T-cell (primary cell): ENCODE measurements around the gene ACMSD. TPM values are rescaled to one million over a fixed set of nuclear protein-coding genes. Genes with fewer than 3 reads are reported as not detected.

ENCODE experiments used
- ATAC-seq, 4 experiments: fragments of 200-7000 bp in 3 of 4; fragments of 150-1000 bp in 1 of 4; cut with Tn5 transposase; replicated peaks in 1 of 4; 1 replicate in 3 of 4; 2 replicates in 1 of 4; pipeline ENCODE4 v1.10.0; 2021; ENCODE audit warnings: moderate library complexity in 3 of 4, mild to moderate bottlenecking in 2 of 4, moderate number of reproducible peaks in 1 of 4
- CTCF ChIA-PET, 2 donors: fragments of 300-600 bp; sonication (Branson Sonifier 250); formaldehyde crosslinking; loops; one replicate each; lab custom pipeline; 2022; ENCODE audit warnings: antibody characterized with exemption in 2 of 2; lab: Charles Lee
- POLR2A ChIA-PET, 2 donors: fragments of 300-600 bp; sonication (Branson Sonifier 250); formaldehyde crosslinking; loops; one replicate each; lab custom pipeline; 2022; ENCODE audit warnings: antibody characterized with exemption in 2 of 2; lab: Charles Lee
- DNase-seq, 35 experiments: peaks; one replicate each; pipeline versions ENCODE4 v3.0.0 to v3.0.0-alpha.2; 2013 to 2023
- H3K27ac ChIP-seq: one replicate; pipeline ENCODE4 v1.5.1; 2013; ENCODE audit warnings: low read length
- H3K27me3 ChIP-seq, 2 experiments: replicated peaks in 1 of 2; 1 replicate in 1 of 2; 2 replicates in 1 of 2; pipeline versions ENCODE4 v1.6.1 to v1.7.0; 2013; ENCODE audit warnings: low read length in 1 of 2, mixed read lengths in 1 of 2; ENCODE audit not compliant: control insufficient read depth in 2 of 2, insufficient read depth in 2 of 2; ENCODE audit errors: extremely low read depth in 1 of 2
- H3K36me3 ChIP-seq, 2 donors: 1 replicate in 1 of 2; 2 replicates in 1 of 2; pipeline versions ENCODE4 v1.6.1 to v1.7.0; 2013; ENCODE audit warnings: low read length in 1 of 2; ENCODE audit not compliant: control insufficient read depth in 2 of 2, insufficient read depth in 1 of 2; ENCODE audit errors: extremely low read depth in 1 of 2
- H3K4me1 ChIP-seq, 2 experiments: 1 replicate in 1 of 2; 2 replicates in 1 of 2; pipeline versions ENCODE4 v1.6.1 to v1.7.0; 2013; ENCODE audit warnings: low read length in 2 of 2, mixed read lengths in 1 of 2; ENCODE audit not compliant: insufficient read depth in 2 of 2, control insufficient read depth in 1 of 2; ENCODE audit errors: extremely low read depth in 1 of 2
- H3K4me3 ChIP-seq, 2 donors: 1 replicate in 1 of 2; 2 replicates in 1 of 2; pipeline versions ENCODE4 v1.5.1 to v1.7.0; 2013; ENCODE audit warnings: mild to moderate bottlenecking in 2 of 2, low read length in 1 of 2, moderate library complexity in 1 of 2; ENCODE audit not compliant: control insufficient read depth in 1 of 2; ENCODE audit errors: extremely low read depth in 1 of 2
- H3K9me3 ChIP-seq: 2 replicates; pipeline ENCODE4 v1.7.0; 2013
- H3K27ac Mint-ChIP-seq, 2 donors: one replicate each; pipeline ENCODE4 v1.8.0; 2020 to 2021; ENCODE audit warnings: mild to moderate bottlenecking in 2 of 2, mixed read lengths in 2 of 2
- H3K27me3 Mint-ChIP-seq, 2 donors: one replicate each; pipeline ENCODE4 v1.8.0; 2021 to 2022; ENCODE audit warnings: mixed read lengths in 2 of 2
- H3K36me3 Mint-ChIP-seq: one replicate; pipeline ENCODE4 v1.8.0; 2021; ENCODE audit warnings: mixed read lengths
- H3K4me1 Mint-ChIP-seq, 3 donors: one replicate each; pipeline ENCODE4 v1.8.0; 2020 to 2022; ENCODE audit warnings: mixed read lengths in 3 of 3, mild to moderate bottlenecking in 1 of 3
- H3K4me3 Mint-ChIP-seq, 3 donors: one replicate each; pipeline ENCODE4 v1.8.0; 2020 to 2022; ENCODE audit warnings: mild to moderate bottlenecking in 3 of 3, mixed read lengths in 3 of 3, moderate library complexity in 3 of 3
- H3K9me3 Mint-ChIP-seq, 3 donors: one replicate each; pipeline ENCODE4 v1.8.0; 2020 to 2022; ENCODE audit warnings: mixed read lengths in 3 of 3
- WGBS: methylation state at CpG from one replicate; pipeline ENCODE4 v1.1.5; 2013; ENCODE audit warnings: missing lambda C conversion rate; ENCODE audit not compliant: insufficient coverage; 5-methylcytosine and 5-hydroxymethylcytosine counted together
- total RNA-seq, 35 experiments: library from RNA in 6 of 35; stranded (reverse) in 6 of 35; fragments of 120-200 nt in 1 of 35; gene quantifications; one replicate each; pipeline versions ENCODE4 v1.2.1 to v1.2.4 and lab custom pipeline; 2013 to 2026

Gene ACMSD
- total RNA-seq, 5 donors from 2014 or later (not counting 1 experiment from before 2014, with no cell fraction given) = 0.20 TPM; not detected in 4

- H3K4me3 ChIP-seq = no peak overlapping the region
- no peaks in the 10 kb centered on the region for H3K4me1 Mint-ChIP-seq
- 81% methylated on average over 6 of the region's 7 CpGs for WGBS
- H3K4me1 ChIP-seq = no peaks in the 10 kb centered on the region
- ATAC-seq (no peak), DNase-seq (no peak)
- no peaks in the 10 kb centered on the region for H3K9me3 ChIP-seq
- H3K27me3 ChIP-seq = peaks cover 0 to 6% of the 10 kb centered on the region in 2 experiments
- CTCF ChIA-PET = no interaction called here
- H3K36me3 ChIP-seq = no peaks in the 10 kb centered on the region
- H3K36me3 Mint-ChIP-seq = no peaks in the 10 kb centered on the region
- no peak overlapping the region for H3K27ac Mint-ChIP-seq
- no peak overlapping the region for H3K27ac ChIP-seq
- no peaks in the 10 kb centered on the region for H3K9me3 Mint-ChIP-seq
- POLR2A ChIA-PET = no interaction called here
- H3K27me3 Mint-ChIP-seq = no peaks in the 10 kb centered on the region
- H3K4me3 Mint-ChIP-seq = no peak overlapping the region
Observed at GRCh38 chr2:134852518-134852917, 14.1 kb downstream of the ACMSD start.

GRCh38 chr2:134855709-134856108 lies 17.3 kb downstream of the ACMSD start:
- Histone ChIP-seq H3K27me3 (peaks cover 0 to 6% of the 10 kb centered on the region in 2 experiments), H3K9me3 (no peaks in the 10 kb centered on the region), H3K4me1 (no peaks in the 10 kb centered on the region), H3K4me3 (no peak overlapping the region), H3K27ac (no peak overlapping the region), H3K36me3 (no peaks in the 10 kb centered on the region)
- no peak overlapping the region for H3K4me3 Mint-ChIP-seq
- DNase-seq (no peak), ATAC-seq (no peak)
- no peaks in the 10 kb centered on the region for H3K9me3 Mint-ChIP-seq
- no peak overlapping the region for H3K27ac Mint-ChIP-seq
- no peaks in the 10 kb centered on the region for H3K4me1 Mint-ChIP-seq
- ChIA-PET POLR2A (no interaction called here), CTCF (no interaction called here)
- H3K36me3 Mint-ChIP-seq = no peaks in the 10 kb centered on the region
- H3K27me3 Mint-ChIP-seq = peaks cover 0 to 5% of the 10 kb centered on the region in 2 donors

GRCh38 chr2:134858245-134858644 lies 19.8 kb downstream of the ACMSD start:
- no peak overlapping the region for H3K4me3 ChIP-seq
- DNase-seq (no peak), ATAC-seq (no peak)
- H3K36me3 ChIP-seq = no peaks in the 10 kb centered on the region
- CTCF ChIA-PET = interaction anchor here in 1 of 2 donors (0.6 kb wide), 2 partner anchors 14 to 38 kb away, joined by 3 to 4 read pairs; no protein-coding TSS in a partner anchor
- H3K9me3 ChIP-seq = no peaks in the 10 kb centered on the region
- H3K4me1 ChIP-seq = no peaks in the 10 kb centered on the region
- no peaks in the 10 kb centered on the region for H3K27me3 ChIP-seq
- Mint-ChIP-seq H3K36me3 (no peaks in the 10 kb centered on the region), H3K4me1 (peaks cover 0 to 3% (median 0%) of the 10 kb centered on the region in 3 donors), H3K4me3 (no peak overlapping the region), H3K27me3 (peaks cover 0 to 5% of the 10 kb centered on the region in 2 donors), H3K27ac (no peak overlapping the region), H3K9me3 (no peaks in the 10 kb centered on the region)
- no peak overlapping the region for H3K27ac ChIP-seq
- POLR2A ChIA-PET = no interaction called here

- ATAC-seq (no peak), DNase-seq (no peak)
- H3K9me3 ChIP-seq = no peaks in the 10 kb centered on the region
- no peak overlapping the region for H3K27ac ChIP-seq
- no peak overlapping the region for H3K4me3 Mint-ChIP-seq
- H3K27me3 Mint-ChIP-seq = peaks cover 0 to 5% of the 10 kb centered on the region in 2 donors
- ChIA-PET POLR2A (no interaction called here), CTCF (no interaction called here)
- no peak overlapping the region for H3K27ac Mint-ChIP-seq
- H3K9me3 Mint-ChIP-seq = no peaks in the 10 kb centered on the region
- H3K4me3 ChIP-seq = no peak overlapping the region
- WGBS = no CpG with 5 or more reads among the region's 3 CpGs
- H3K36me3 ChIP-seq = no peaks in the 10 kb centered on the region
- no peaks in the 10 kb centered on the region for H3K27me3 ChIP-seq
- no peaks in the 10 kb centered on the region for H3K4me1 ChIP-seq
- no peaks in the 10 kb centered on the region for H3K36me3 Mint-ChIP-seq
- H3K4me1 Mint-ChIP-seq = peaks cover 0 to 4% (median 0%) of the 10 kb centered on the region in 3 donors
Observed at GRCh38 chr2:134861173-134861572, 22.8 kb downstream of the ACMSD start.

- no peak for ATAC-seq
- no peaks in the 10 kb centered on the region for H3K4me1 ChIP-seq
- WGBS = 93% methylated on average over 2 of the region's 4 CpGs
Observed at GRCh38 chr2:134862069-134862468, 23.7 kb downstream of the ACMSD start.

GRCh38 chr2:134862674-134863073 lies 24.3 kb downstream of the ACMSD start:
- Histone ChIP-seq H3K27me3 (no peaks in the 10 kb centered on the region), H3K9me3 (no peaks in the 10 kb centered on the region), H3K27ac (no peak overlapping the region), H3K4me3 (no peak overlapping the region), H3K36me3 (no peaks in the 10 kb centered on the region), H3K4me1 (no peaks in the 10 kb centered on the region)
- CTCF ChIA-PET = no interaction called here
- no peak overlapping the region for H3K27ac Mint-ChIP-seq
- peaks cover 0 to 5% of the 10 kb centered on the region in 2 donors for H3K27me3 Mint-ChIP-seq
- no peak for ATAC-seq
- no peak overlapping the region for H3K4me3 Mint-ChIP-seq
- DNase-seq = no peak
- H3K4me1 Mint-ChIP-seq = peaks cover 0 to 4% (median 0%) of the 10 kb centered on the region in 3 donors
- no peaks in the 10 kb centered on the region for H3K9me3 Mint-ChIP-seq
- H3K36me3 Mint-ChIP-seq = peaks cover 4% of the 10 kb centered on the region
- POLR2A ChIA-PET = no interaction called here
- 100% methylated on average over 1 of the region's 3 CpGs for WGBS

More at GRCh38 chr2:134862069-134862468, 23.7 kb downstream of the ACMSD start:
- no peaks in the 10 kb centered on the region for H3K27me3 ChIP-seq
- Mint-ChIP-seq H3K27ac (no peak overlapping the region), H3K27me3 (peaks cover 0 to 5% of the 10 kb centered on the region in 2 donors), H3K9me3 (no peaks in the 10 kb centered on the region), H3K4me3 (no peak overlapping the region), H3K36me3 (no peaks in the 10 kb centered on the region), H3K4me1 (peaks cover 0 to 4% (median 0%) of the 10 kb centered on the region in 3 donors)
- no peaks in the 10 kb centered on the region for H3K9me3 ChIP-seq
- no peak overlapping the region for H3K27ac ChIP-seq
- ChIA-PET CTCF (no interaction called here), POLR2A (no interaction called here)
- H3K4me3 ChIP-seq = no peak overlapping the region
- no peak for DNase-seq
- H3K36me3 ChIP-seq = no peaks in the 10 kb centered on the region

GRCh38 chr2:134863446-134863845 lies 25.0 kb downstream of the ACMSD start:
- Mint-ChIP-seq H3K4me3 (no peak overlapping the region), H3K27me3 (peaks cover 0 to 5% of the 10 kb centered on the region in 2 donors), H3K9me3 (no peaks in the 10 kb centered on the region), H3K4me1 (peaks cover 0 to 4% (median 0%) of the 10 kb centered on the region in 3 donors), H3K36me3 (peaks cover 4% of the 10 kb centered on the region), H3K27ac (no peak overlapping the region)
- WGBS = 89% methylated on average over 19 of the region's 20 CpGs
- no peak overlapping the region for H3K4me3 ChIP-seq
- POLR2A ChIA-PET = no interaction called here
- no peaks in the 10 kb centered on the region for H3K9me3 ChIP-seq
- no peak overlapping the region for H3K27ac ChIP-seq
- no peak for ATAC-seq
- no peak for DNase-seq
- no peaks in the 10 kb centered on the region for H3K36me3 ChIP-seq
- H3K27me3 ChIP-seq = no peaks in the 10 kb centered on the region
- no peaks in the 10 kb centered on the region for H3K4me1 ChIP-seq
- CTCF ChIA-PET = no interaction called here
